PC-3 (cell line): ENCODE measurements around the gene LSMEM2.

Experiments
- EZH2 ChIP-seq: fragments of 300-600 bp; sonication (generic); IDR thresholded peaks from one replicate; pipeline ENCODE4 v1.6.1; 2017; ENCODE audit warnings: antibody characterized with exemption, mild to moderate bottlenecking, low read length; ENCODE audit not compliant: unreplicated experiment
- TF ChIP-seq, protein P1 (sequence below): fragments of 300-600 bp; sonication (generic); conservative IDR thresholded peaks from 2 replicates; pipeline ENCODE4 v1.5.1; 2017; ENCODE audit warnings: antibody characterized with exemption, low read depth, mild to moderate bottlenecking, low read length

DNA sequence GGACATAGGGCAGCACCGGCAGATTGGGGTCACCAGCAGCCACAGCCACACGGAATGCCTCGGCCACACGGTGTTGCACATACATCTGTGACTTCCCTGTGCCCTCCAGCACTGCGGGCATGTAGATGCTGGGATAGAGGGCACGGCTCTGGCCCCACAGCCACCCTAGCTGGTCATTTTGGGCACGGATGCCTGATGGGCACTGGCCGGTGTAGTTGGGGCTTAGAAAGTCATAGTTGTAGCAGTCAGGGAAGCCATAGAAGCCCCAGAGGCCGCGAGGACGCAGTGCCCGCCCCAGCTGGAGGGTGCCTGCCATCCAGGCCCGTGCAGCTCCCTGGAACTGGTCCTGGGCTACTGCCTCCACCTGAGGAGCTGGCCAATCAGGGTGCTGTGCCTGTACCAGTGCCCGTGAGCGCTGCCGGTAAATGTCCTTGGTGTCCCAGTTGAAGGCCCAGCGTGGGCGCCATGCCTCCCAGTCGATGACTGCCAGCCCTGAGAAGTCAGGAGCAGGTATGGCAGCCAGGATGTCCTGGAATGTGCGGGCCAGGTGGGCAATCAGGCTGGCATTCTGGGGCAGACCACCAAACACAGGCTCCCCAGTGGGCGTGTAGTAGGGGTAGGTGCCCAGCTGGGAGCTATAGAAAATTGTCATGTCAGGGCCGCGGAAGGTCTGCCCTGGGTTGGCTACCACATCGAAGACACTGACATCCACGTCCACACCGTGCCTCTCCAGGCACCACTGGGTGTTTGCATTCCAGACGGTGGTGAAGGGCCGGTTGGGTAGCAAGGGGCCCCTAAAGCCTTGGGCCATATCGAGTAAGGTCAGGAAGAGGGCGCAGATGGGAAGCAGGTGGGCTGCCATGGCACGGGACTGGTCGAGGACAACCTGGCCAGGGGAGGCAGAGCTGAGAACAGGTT, 23.5 kb downstream of the LSMEM2 start:
- TF ChIP-seq, protein P1, sequence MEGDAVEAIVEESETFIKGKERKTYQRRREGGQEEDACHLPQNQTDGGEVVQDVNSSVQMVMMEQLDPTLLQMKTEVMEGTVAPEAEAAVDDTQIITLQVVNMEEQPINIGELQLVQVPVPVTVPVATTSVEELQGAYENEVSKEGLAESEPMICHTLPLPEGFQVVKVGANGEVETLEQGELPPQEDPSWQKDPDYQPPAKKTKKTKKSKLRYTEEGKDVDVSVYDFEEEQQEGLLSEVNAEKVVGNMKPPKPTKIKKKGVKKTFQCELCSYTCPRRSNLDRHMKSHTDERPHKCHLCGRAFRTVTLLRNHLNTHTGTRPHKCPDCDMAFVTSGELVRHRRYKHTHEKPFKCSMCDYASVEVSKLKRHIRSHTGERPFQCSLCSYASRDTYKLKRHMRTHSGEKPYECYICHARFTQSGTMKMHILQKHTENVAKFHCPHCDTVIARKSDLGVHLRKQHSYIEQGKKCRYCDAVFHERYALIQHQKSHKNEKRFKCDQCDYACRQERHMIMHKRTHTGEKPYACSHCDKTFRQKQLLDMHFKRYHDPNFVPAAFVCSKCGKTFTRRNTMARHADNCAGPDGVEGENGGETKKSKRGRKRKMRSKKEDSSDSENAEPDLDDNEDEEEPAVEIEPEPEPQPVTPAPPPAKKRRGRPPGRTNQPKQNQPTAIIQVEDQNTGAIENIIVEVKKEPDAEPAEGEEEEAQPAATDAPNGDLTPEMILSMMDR = no peak
- TF ChIP-seq EZH2 = no peak
